B cell (primary cell): ENCODE measurements around the gene RPS6KA4. TPM values are rescaled to one million over a fixed set of nuclear protein-coding genes. Genes with fewer than 3 reads are reported as not detected.

Source experiments
- polyA plus RNA-seq: library from polyadenylated mRNA; depleted of rRNA; stranded (reverse); fragments of >200 nt; gene quantifications from 2 replicates; pipeline ENCODE4 v1.2.3, GENCODE V29; 2012
- small RNA-seq: library from RNA; depleted of rRNA; stranded (forward); fragments of <200 nt; gene quantifications from one replicate; pipeline ENCODE3, GENCODE V24; 2012; ENCODE audit warnings: low replicate concordance, low read depth; ENCODE audit not compliant: insufficient read length
- total RNA-seq, 2 donors: library from RNA; stranded (reverse); fragments of 120-200 nt in 1 of 2; gene quantifications; 1 replicate in 1 of 2; 2 replicates in 1 of 2; pipeline versions ENCODE4 v1.2.3 to v1.2.4, GENCODE V29; 2013 to 2022

RPS6KA4 gene
- total and polyA plus RNA-seq, 2 donors (not counting 1 experiment from before 2014, with no cell fraction given) = 22.6 to 32.5 TPM

Small RNAs within 50 kb of the gene (small RNA-seq; reads per million reads assigned to genes)
- gene MIR1237 (not detected), gene MIR7155 (not detected)

Other genes with a start within 250 kb of the RPS6KA4 start
- gene MACROD1, start 193.0 kb upstream of the RPS6KA4 start, total RNA-seq = 6.8 and 8.6 TPM in 2 replicates
- 2.7 and 3.6 TPM in 2 replicates for gene MACROD1, start 193.0 kb upstream of the RPS6KA4 start, polyA plus RNA-seq
- 78.7 and 87.8 TPM in 2 replicates for gene STIP1, start 173.0 kb upstream of the RPS6KA4 start, total RNA-seq
- 42.1 and 49.8 TPM in 2 replicates for gene STIP1, start 173.0 kb upstream of the RPS6KA4 start, polyA plus RNA-seq
- gene FERMT3, start 152.4 kb upstream of the RPS6KA4 start, total RNA-seq = 96.2 and 106 TPM in 2 replicates
- gene FERMT3, start 152.4 kb upstream of the RPS6KA4 start, polyA plus RNA-seq = 152 and 170 TPM in 2 replicates
- gene TRPT1, start 133.0 kb upstream of the RPS6KA4 start, total RNA-seq = 59.6 and 62.0 TPM in 2 replicates
- 112 and 145 TPM in 2 replicates for gene TRPT1, start 133.0 kb upstream of the RPS6KA4 start, polyA plus RNA-seq
- gene NUDT22, start 132.9 kb upstream of the RPS6KA4 start, total RNA-seq = 97.2 and 104 TPM in 2 replicates
- 109 and 139 TPM in 2 replicates for gene NUDT22, start 132.9 kb upstream of the RPS6KA4 start, polyA plus RNA-seq
- gene DNAJC4, start 128.6 kb upstream of the RPS6KA4 start, total RNA-seq = 65.9 and 74.4 TPM in 2 replicates
- 93.1 and 105 TPM in 2 replicates for gene DNAJC4, start 128.6 kb upstream of the RPS6KA4 start, polyA plus RNA-seq
- 152 and 153 TPM in 2 replicates for gene VEGFB, start 124.6 kb upstream of the RPS6KA4 start, total RNA-seq
- gene VEGFB, start 124.6 kb upstream of the RPS6KA4 start, polyA plus RNA-seq = 56.4 and 64.6 TPM in 2 replicates
- 23.7 and 25.7 TPM in 2 replicates for gene FKBP2, start 118.1 kb upstream of the RPS6KA4 start, total RNA-seq
- gene FKBP2, start 118.1 kb upstream of the RPS6KA4 start, polyA plus RNA-seq = 38.2 and 56.5 TPM in 2 replicates
- gene PPP1R14B, start 112.2 kb upstream of the RPS6KA4 start, total RNA-seq = 39.2 and 41.2 TPM in 2 replicates
- gene PPP1R14B, start 112.2 kb upstream of the RPS6KA4 start, polyA plus RNA-seq = 35.9 and 51.0 TPM in 2 replicates
- gene PLCB3, start 107.6 kb upstream of the RPS6KA4 start, total RNA-seq = 7.6 and 8.1 TPM in 2 replicates
- gene PLCB3, start 107.6 kb upstream of the RPS6KA4 start, polyA plus RNA-seq = 2.7 and 3.0 TPM in 2 replicates
- 24.0 and 25.0 TPM in 2 replicates for gene BAD, start 74.5 kb upstream of the RPS6KA4 start, total RNA-seq
- 22.7 and 39.1 TPM in 2 replicates for gene BAD, start 74.5 kb upstream of the RPS6KA4 start, polyA plus RNA-seq
- gene GPR137, start 73.3 kb upstream of the RPS6KA4 start, total RNA-seq = 62.5 and 66.1 TPM in 2 replicates
- gene GPR137, start 73.3 kb upstream of the RPS6KA4 start, polyA plus RNA-seq = 49.9 and 58.8 TPM in 2 replicates
- gene KCNK4, start 67.9 kb upstream of the RPS6KA4 start, total RNA-seq = 0.32 and 0.39 TPM in 2 replicates
- gene KCNK4, start 67.9 kb upstream of the RPS6KA4 start, polyA plus RNA-seq = 0.09 TPM in 1 of 2 replicates, not detected in the other
- gene CATSPERZ, start 58.8 kb upstream of the RPS6KA4 start, total RNA-seq = not detected in 2 replicates
- gene CATSPERZ, start 58.8 kb upstream of the RPS6KA4 start, polyA plus RNA-seq = 0.39 TPM in 1 of 2 replicates, not detected in the other
- 39.6 and 43.1 TPM in 2 replicates for gene ESRRA, start 53.6 kb upstream of the RPS6KA4 start, total RNA-seq
- gene ESRRA, start 53.6 kb upstream of the RPS6KA4 start, polyA plus RNA-seq = 16.3 and 19.5 TPM in 2 replicates
- 133 and 143 TPM in 2 replicates for gene TRMT112, start 41.6 kb upstream of the RPS6KA4 start, total RNA-seq
- 203 and 231 TPM in 2 replicates for gene TRMT112, start 41.6 kb upstream of the RPS6KA4 start, polyA plus RNA-seq
- gene PRDX5, start 41.0 kb upstream of the RPS6KA4 start, total RNA-seq = 50.4 and 56.3 TPM in 2 replicates
- gene PRDX5, start 41.0 kb upstream of the RPS6KA4 start, polyA plus RNA-seq = 95.5 and 96.9 TPM in 2 replicates
- gene CCDC88B, start 19.0 kb upstream of the RPS6KA4 start, total RNA-seq = 172 and 180 TPM in 2 replicates
- 208 and 230 TPM in 2 replicates for gene CCDC88B, start 19.0 kb upstream of the RPS6KA4 start, polyA plus RNA-seq
- gene SLC22A11, start 196.8 kb downstream of the RPS6KA4 start, total RNA-seq = not detected in 2 replicates
- not detected in 2 replicates for gene SLC22A11, start 196.8 kb downstream of the RPS6KA4 start, polyA plus RNA-seq
- gene SLC22A12, start 232.1 kb downstream of the RPS6KA4 start, total RNA-seq = not detected in 2 replicates
- gene SLC22A12, start 232.1 kb downstream of the RPS6KA4 start, polyA plus RNA-seq = not detected in 2 replicates